AG09319 (cell line): ENCODE measurements around the gene TRAF1.
"Not testable (repeated sequence)": the region's sequence is repeated elsewhere in the genome, so short reads cannot be mapped to it uniquely, and the experiment has no call there.

Experiments
- DNase-seq: peaks from one replicate; pipeline ENCODE4 v3.0.0-alpha.2; 2010; ENCODE audit warnings: low read depth; ENCODE audit errors: extremely low read depth
- TF ChIP-seq, protein P1 (sequence below): IDR thresholded peaks from 2 replicates; pipeline ENCODE4 v1.5.1; 2011; ENCODE audit warnings: low read depth, mild to moderate bottlenecking, inconsistent platforms, low read length, moderate library complexity

The TRAF1 gene, protein sequence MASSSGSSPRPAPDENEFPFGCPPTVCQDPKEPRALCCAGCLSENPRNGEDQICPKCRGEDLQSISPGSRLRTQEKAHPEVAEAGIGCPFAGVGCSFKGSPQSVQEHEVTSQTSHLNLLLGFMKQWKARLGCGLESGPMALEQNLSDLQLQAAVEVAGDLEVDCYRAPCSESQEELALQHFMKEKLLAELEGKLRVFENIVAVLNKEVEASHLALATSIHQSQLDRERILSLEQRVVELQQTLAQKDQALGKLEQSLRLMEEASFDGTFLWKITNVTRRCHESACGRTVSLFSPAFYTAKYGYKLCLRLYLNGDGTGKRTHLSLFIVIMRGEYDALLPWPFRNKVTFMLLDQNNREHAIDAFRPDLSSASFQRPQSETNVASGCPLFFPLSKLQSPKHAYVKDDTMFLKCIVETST

DNA sequence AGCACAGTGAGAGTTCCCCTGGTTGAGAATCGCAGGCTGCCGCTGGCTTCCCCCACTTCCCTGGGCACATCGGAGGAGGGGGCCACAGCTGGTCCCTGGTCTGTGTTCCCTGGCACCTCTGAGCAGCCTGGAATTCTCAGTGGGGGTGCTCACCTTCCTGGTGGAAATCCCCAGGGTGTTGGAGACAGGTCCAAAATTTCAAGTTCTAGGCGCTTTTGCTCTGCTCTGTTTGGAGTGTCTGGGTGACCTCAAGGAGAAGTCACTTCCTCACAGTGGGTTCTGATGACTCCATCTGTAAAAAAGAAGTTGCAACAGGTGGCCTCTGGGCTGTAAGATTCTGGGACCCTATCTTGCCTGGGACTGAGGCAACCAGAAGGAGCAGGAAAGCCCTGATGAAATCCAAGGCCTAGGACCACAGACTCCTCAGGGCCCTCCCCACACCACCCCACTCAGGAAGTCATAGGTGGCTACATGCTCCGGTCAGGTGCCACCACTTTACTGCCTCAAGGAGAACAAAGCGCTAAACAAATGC, at the start of gene TRAF1:
TSS of gene TRAF1 (minus strand) at position 400 of the 532 bp plus-strand sequence. CDS start 721 bp downstream, outside the sequence.
- TF ChIP-seq, protein P1, sequence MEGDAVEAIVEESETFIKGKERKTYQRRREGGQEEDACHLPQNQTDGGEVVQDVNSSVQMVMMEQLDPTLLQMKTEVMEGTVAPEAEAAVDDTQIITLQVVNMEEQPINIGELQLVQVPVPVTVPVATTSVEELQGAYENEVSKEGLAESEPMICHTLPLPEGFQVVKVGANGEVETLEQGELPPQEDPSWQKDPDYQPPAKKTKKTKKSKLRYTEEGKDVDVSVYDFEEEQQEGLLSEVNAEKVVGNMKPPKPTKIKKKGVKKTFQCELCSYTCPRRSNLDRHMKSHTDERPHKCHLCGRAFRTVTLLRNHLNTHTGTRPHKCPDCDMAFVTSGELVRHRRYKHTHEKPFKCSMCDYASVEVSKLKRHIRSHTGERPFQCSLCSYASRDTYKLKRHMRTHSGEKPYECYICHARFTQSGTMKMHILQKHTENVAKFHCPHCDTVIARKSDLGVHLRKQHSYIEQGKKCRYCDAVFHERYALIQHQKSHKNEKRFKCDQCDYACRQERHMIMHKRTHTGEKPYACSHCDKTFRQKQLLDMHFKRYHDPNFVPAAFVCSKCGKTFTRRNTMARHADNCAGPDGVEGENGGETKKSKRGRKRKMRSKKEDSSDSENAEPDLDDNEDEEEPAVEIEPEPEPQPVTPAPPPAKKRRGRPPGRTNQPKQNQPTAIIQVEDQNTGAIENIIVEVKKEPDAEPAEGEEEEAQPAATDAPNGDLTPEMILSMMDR: no peak
- DNase-seq: no peak

DNA sequence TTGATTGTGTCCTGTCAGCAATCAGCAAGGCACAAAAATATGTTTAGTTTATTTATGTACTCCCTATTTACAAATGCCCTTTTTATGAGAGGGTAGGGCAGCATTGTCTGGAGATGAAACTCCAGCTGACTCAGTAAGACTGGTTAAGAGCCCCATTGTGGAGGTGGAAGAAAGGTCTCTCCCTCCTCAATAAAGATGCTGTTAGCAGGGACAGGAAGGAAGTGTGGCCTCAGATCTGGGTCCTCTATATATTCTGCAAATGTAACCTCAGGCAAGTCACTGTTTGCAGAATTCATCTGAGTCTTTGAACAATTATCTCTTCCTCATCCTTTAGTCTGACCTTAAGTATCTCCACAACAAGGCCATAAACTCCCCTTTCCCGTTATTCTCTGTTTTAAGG, 48.3 kb upstream of the TRAF1 start:
- DNase-seq: no peak
- TF ChIP-seq, protein P1: no peak

DNA sequence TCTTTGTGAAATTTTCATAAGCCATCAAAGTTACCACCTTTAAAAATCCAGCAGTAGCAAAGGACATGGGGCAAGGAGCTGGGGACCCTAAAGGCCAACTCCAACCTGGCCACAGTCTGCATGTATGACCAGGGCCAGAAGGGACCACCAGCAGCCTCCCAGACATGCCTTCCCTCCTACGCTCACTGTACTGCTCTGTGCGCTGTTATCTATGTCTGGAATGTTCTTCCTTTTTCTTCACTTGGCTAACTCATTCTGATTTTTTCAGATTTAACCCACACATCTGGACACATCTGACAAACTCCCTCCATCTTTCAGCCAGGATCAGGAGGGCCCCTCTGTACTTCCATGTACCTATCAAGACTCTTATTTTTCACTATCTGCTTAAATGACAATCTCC, 47.6 kb upstream of the TRAF1 start:
- no peak for DNase-seq
- TF ChIP-seq, protein P1: no peak

DNA sequence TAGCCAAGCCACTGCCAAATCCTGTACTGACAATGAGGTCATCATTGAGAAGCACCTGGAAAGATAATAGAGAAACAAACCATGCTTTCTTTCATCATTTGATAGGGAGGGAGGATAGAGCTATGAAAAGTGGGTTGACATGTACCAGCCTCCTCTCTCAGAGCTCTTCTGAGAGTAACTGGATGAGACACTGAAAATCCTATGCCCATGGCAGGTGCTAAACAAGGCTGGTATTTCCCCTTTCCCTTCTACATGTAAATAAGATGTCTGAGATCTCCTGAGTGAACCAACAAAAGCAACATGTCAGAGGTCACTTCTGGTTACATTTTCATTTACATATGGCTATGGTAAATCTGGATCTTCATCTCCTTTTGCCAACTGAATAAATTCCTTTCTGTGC, 45.3 kb upstream of the TRAF1 start:
- TF ChIP-seq, protein P1: no peak
- DNase-seq: no peak

DNA sequence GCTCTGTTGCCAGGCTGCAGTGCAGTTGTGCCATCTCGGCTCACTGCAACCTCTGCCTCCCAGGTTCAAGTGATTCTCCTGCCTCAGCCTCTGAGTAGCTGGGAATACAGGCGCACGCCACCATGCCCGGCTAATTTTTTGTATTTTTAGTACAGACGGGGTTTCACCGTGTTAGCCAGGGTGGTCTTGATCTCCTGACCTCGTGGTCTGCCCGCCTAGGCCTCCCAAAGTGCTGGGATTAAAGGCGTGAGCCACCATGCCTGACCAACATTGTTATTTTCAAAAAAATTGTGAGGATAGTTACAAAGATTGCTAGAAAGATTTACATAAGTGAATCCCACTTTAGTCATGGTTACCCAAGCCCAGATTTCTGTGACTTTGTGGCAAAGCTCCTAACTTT, 44.9 kb upstream of the TRAF1 start:
- not testable (repeated sequence) for DNase-seq

DNA sequence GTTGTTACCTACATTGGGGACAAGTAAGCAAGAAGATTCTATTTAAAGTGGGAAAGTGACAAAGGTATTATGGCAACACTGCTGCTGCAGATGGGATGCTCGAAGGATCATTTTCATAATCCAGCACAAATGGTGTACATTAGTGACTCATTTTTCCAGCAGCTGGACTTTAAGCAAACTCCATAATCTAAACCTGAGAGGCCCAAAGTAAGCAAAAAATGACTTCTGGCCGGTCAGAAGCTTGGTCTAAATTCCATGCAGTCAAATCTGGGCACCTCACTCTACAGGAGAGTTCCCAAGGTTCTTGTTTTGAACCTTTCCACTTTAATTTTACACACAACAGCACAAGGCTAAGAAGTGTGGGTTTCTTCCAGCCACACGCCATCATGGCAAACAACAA, 43.6 kb upstream of the TRAF1 start:
- TF ChIP-seq, protein P1: no peak
- peak; percentile 32 for DNase-seq

DNA sequence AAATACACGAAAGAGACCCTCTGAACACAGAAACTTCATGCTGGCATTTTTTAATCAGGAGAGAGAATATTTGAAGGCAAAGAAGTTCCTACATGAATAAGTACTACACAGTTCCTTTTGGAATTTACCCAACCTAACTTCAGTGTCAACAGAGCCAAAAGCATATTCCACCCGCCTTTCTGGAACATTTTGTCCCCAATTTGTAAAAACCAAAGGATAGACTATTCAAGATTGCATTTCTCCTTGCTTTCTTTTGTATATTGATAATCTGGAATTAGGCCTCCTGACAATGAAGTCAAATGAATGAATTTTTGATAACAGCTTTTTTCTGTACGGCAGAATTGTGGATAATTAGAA, 39.4 kb upstream of the TRAF1 start:
- TF ChIP-seq, protein P1: no peak
- no peak for DNase-seq
